Osteoblast (primary cell): ENCODE measurements around the gene ADARB2. TPM values are rescaled to one million over a fixed set of nuclear protein-coding genes. Genes with fewer than 3 reads are reported as not detected.
"Not testable (repeated sequence)": the region's sequence is repeated elsewhere in the genome, so short reads cannot be mapped to it uniquely, and the experiment has no call there.

Experiments used
- DNase-seq: peaks from one replicate; pipeline ENCODE4 v3.0.0; 2011; ENCODE audit warnings: low spot score, mixed read lengths; ENCODE audit not compliant: insufficient read length; ENCODE audit errors: missing footprints
- H2AFZ ChIP-seq: 2 replicates; pipeline ENCODE4 v1.6.0; 2011; ENCODE audit warnings: mild to moderate bottlenecking, low read length
- H3K27ac ChIP-seq: 2 replicates; pipeline ENCODE4 v1.5.1; 2011; ENCODE audit warnings: mild to moderate bottlenecking, low read depth, low read length, moderate library complexity
- H3K27me3 ChIP-seq: 2 replicates; pipeline ENCODE4 v1.6.0; 2012; ENCODE audit warnings: mild to moderate bottlenecking, control low read depth, inconsistent platforms, low read length, moderate library complexity; ENCODE audit not compliant: insufficient read depth
- H3K36me3 ChIP-seq: 2 replicates; pipeline ENCODE4 v1.5.1; 2011; ENCODE audit warnings: mild to moderate bottlenecking, low read length, control low read depth, moderate library complexity; ENCODE audit not compliant: insufficient read depth
- H3K4me1 ChIP-seq: 2 replicates; pipeline ENCODE4 v1.5.1; 2011; ENCODE audit warnings: mild to moderate bottlenecking, low read length, control low read depth, moderate library complexity; ENCODE audit not compliant: insufficient read depth
- H3K4me2 ChIP-seq: 2 replicates; pipeline ENCODE4 v1.6.0; 2011; ENCODE audit warnings: mild to moderate bottlenecking, low read length; ENCODE audit not compliant: insufficient read depth
- H3K4me3 ChIP-seq: fragments of 200-600 bp; sonication (generic); 3 replicates; pipeline ENCODE4 v1.5.1; 2012; ENCODE audit warnings: mild to moderate bottlenecking, low read length, inconsistent platforms; ENCODE audit not compliant: insufficient read depth
- H3K79me2 ChIP-seq: 2 replicates; pipeline ENCODE4 v1.6.0; 2012; ENCODE audit warnings: mild to moderate bottlenecking, low read length, control low read depth, inconsistent platforms; ENCODE audit not compliant: insufficient read depth
- H3K9me3 ChIP-seq: 2 replicates; pipeline ENCODE4 v1.5.1; 2011; ENCODE audit warnings: low read depth, low read length, control low read depth
- H4K20me1 ChIP-seq: 2 replicates; pipeline ENCODE4 v1.6.0; 2012; ENCODE audit warnings: mild to moderate bottlenecking, low read length, control low read depth; ENCODE audit not compliant: insufficient read depth
- total RNA-seq: library from RNA; depleted of rRNA; stranded (reverse); fragments of >200 nt; gene quantifications from 2 replicates; pipeline ENCODE4 v1.2.3, GENCODE V29; 2012
- TF ChIP-seq, protein P1 (sequence below): IDR thresholded peaks from 2 replicates; pipeline ENCODE4 v1.5.1; 2011; ENCODE audit warnings: mild to moderate bottlenecking, low read depth, low read length, moderate library complexity; ENCODE audit errors: extremely low read depth

Gene ADARB2
- total RNA-seq, 1 donor = not detected

- DNase-seq = peak; percentile 3
- no peaks in the 10 kb centered on the region for H3K4me1 ChIP-seq
- H3K27me3 ChIP-seq = no peaks in the 10 kb centered on the region
- no peaks in the 10 kb centered on the region for H3K36me3 ChIP-seq
- no peak overlapping the region for H2AFZ ChIP-seq
- H3K79me2 ChIP-seq = no peaks in the 10 kb centered on the region
- TF ChIP-seq, protein P1, sequence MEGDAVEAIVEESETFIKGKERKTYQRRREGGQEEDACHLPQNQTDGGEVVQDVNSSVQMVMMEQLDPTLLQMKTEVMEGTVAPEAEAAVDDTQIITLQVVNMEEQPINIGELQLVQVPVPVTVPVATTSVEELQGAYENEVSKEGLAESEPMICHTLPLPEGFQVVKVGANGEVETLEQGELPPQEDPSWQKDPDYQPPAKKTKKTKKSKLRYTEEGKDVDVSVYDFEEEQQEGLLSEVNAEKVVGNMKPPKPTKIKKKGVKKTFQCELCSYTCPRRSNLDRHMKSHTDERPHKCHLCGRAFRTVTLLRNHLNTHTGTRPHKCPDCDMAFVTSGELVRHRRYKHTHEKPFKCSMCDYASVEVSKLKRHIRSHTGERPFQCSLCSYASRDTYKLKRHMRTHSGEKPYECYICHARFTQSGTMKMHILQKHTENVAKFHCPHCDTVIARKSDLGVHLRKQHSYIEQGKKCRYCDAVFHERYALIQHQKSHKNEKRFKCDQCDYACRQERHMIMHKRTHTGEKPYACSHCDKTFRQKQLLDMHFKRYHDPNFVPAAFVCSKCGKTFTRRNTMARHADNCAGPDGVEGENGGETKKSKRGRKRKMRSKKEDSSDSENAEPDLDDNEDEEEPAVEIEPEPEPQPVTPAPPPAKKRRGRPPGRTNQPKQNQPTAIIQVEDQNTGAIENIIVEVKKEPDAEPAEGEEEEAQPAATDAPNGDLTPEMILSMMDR = no peak
- H3K4me2 ChIP-seq = no peak overlapping the region
- no peak overlapping the region for H3K4me3 ChIP-seq
- H3K27ac ChIP-seq = no peak overlapping the region
- H4K20me1 ChIP-seq = no peaks in the 10 kb centered on the region
- no peaks in the 10 kb centered on the region for H3K9me3 ChIP-seq
Measured at GRCh38 chr10:1166101-1166827, 571.1 kb downstream of the ADARB2 start.

- H3K27ac ChIP-seq = no peak overlapping the region
Measured at GRCh38 chr10:1163831-1164230, 573.5 kb downstream of the ADARB2 start.

GRCh38 chr10:1163204-1163660, 574.1 kb downstream of the ADARB2 start:
- Histone ChIP-seq H3K27ac (no peak overlapping the region), H3K79me2 (no peaks in the 10 kb centered on the region), H4K20me1 (no peaks in the 10 kb centered on the region), H3K4me3 (no peak overlapping the region), H2AFZ (no peak overlapping the region), H3K9me3 (no peaks in the 10 kb centered on the region), H3K36me3 (no peaks in the 10 kb centered on the region), H3K4me1 (no peaks in the 10 kb centered on the region), H3K27me3 (no peaks in the 10 kb centered on the region), H3K4me2 (no peak overlapping the region)
- TF ChIP-seq, protein P1 = no peak
- DNase-seq = peak; percentile 10

More at GRCh38 chr10:1163831-1164230, 573.5 kb downstream of the ADARB2 start:
- no peaks in the 10 kb centered on the region for H3K79me2 ChIP-seq
- H3K4me1 ChIP-seq = no peaks in the 10 kb centered on the region
- H3K4me2 ChIP-seq = no peak overlapping the region
- H3K4me3 ChIP-seq = no peak overlapping the region
- H3K27me3 ChIP-seq = no peaks in the 10 kb centered on the region
- H3K9me3 ChIP-seq = no peaks in the 10 kb centered on the region
- H2AFZ ChIP-seq = no peak overlapping the region
- TF ChIP-seq, protein P1 = no peak
- H3K36me3 ChIP-seq = no peaks in the 10 kb centered on the region
- no peaks in the 10 kb centered on the region for H4K20me1 ChIP-seq
- DNase-seq = peak; percentile 59

DNA sequence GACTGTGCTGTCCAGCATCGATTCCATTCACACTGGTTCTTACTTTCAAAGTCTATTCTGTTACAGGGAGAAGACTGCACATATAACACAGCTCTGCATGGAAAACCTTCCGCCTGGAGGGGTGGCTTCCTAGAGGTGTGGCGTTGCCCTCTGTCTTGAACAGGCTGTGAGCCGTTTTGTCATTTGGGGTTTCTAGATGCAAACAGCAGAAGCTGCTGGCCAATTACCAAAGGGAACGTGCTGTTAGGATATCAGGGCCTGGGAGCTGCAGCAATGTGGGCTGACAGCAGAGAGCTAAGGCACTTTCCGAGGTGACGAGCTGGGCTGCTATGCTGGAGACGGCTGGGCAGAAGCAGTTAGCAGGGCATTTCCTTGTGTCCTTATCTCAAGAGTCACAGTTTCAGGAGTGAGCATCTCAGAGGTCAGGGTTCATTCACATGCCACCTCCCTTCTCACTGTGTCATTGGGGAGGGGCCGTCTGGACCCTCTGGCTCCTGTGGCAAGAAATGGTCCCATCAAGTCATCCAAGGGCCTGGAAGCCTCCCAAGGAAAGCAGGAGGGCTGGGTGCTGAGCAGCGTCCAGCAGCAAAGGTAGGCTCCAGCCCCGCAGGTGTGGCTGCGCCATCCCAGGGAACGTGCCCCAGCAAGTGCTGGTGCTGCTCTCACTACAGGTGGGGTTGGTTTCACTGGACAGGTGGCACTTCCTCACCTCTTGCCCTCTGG, 574.7 kb downstream of the ADARB2 start:
- Histone ChIP-seq H3K79me2 (no peaks in the 10 kb centered on the region), H3K4me1 (no peaks in the 10 kb centered on the region), H4K20me1 (no peaks in the 10 kb centered on the region), H2AFZ (no peak overlapping the region), H3K4me3 (no peak overlapping the region), H3K9me3 (no peaks in the 10 kb centered on the region), H3K27me3 (no peaks in the 10 kb centered on the region), H3K27ac (no peak overlapping the region), H3K36me3 (no peaks in the 10 kb centered on the region), H3K4me2 (no peak overlapping the region)
- TF ChIP-seq, protein P1 = no peak
- DNase-seq = peak; percentile 61

GRCh38 chr10:1161315-1161673, 576.0 kb downstream of the ADARB2 start:
- H3K27me3 ChIP-seq, H3K4me2 ChIP-seq, H3K27ac ChIP-seq, H3K36me3 ChIP-seq, H3K4me3 ChIP-seq, H3K9me3 ChIP-seq, H3K4me1 ChIP-seq, H3K79me2 ChIP-seq, H4K20me1 ChIP-seq, H2AFZ ChIP-seq: not testable (repeated sequence)
- DNase-seq = peak; percentile 13
